NCI-H226 (cell line): ENCODE data around the gene ERVH48-1.
"Not testable (repeated sequence)": the region's sequence is repeated elsewhere in the genome, so short reads cannot be mapped to it uniquely, and the experiment has no call there.

Experiments used
- DNase-seq: peaks from one replicate; pipeline ENCODE4 v3.0.0-alpha.2; 2015

Gene ERVH48-1

GRCh38 chr21:42938606-42938995 lies 13.2 kb upstream of the ERVH48-1 start:
- not testable (repeated sequence) for DNase-seq

GRCh38 chr21:42937960-42938605 lies 12.7 kb upstream of the ERVH48-1 start:
- DNase-seq: no peak

GRCh38 chr21:42937034-42937940 lies 11.9 kb upstream of the ERVH48-1 start:
- not testable (repeated sequence) for DNase-seq

DNA sequence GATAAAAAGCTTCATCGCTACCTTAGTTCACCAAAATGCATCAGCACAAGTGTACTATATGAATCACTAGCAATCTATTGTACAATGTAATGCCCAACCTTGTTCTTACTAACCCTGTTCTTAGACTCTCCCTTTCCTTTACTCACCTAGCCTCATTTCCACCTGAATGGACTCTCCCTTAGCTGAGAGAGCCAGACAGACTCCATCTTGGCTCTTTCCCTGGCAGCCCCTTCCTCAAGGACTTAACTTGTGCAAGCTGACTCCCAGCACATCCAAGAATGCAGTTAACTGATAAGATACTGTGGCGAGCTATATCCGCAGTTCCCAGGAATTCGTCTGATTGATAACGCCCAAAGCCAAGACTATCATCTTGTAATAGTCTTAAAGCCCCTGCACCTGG lies 10.9 kb upstream of the ERVH48-1 start:
- not testable (repeated sequence) for DNase-seq

DNA sequence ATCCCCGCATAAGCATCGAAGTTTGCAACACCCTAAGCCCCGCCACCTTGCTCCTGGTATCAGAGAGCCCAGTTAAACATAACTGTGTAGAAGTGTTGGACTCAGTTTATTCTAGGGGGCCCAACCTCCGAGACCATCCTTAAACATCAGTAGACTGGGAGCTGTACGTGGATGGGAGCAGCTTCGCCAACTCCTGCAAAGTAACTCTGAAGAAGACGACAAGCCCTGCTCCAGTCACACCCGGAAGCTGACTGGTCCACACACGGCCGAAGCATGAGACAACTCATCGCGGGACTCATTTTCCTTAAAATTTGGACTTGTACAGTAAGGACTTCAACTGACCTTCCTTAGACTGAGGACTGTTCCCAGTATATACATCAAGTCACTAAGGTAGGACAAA lies 8.5 kb upstream of the ERVH48-1 start:
- not testable (repeated sequence) for DNase-seq

DNA sequence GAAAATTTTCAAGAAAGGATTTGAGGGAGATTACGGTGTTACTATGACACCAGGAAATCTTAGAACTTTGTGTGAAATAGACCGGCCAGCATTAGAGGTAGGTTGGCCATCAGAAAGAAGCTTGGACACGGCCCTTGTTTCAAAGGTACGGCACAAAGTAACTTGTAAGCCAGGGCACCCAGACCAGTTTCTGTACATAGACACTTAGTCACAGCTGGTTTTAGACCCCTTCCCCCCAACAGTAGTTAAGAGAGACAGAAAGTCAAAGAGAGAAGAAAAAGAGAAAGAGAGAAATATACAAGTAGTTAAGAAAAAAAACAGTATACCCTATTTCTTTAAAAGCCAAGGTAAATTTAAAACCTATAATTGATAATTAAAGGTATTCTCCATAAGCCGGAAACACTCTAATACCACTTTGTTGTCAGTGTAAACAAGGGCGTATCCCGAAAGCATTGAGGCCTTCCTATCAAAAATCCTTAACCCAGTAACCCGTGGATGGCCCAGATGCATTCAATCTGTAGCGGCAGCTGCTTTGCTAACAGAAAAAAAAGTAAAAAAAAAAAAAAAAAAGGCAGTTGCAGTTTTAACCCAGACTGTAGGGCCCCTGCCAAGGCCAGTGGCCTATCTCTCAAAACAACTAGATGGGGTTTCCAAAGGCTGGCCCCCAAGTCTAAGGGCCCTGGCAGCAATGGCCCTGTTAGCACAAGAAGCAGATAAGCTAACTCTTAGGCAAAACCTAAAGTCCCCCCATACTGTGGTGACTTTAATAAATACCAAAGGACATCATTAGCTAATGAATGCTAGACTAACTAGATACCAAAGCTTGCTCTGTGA lies 7.9 kb upstream of the ERVH48-1 start:
- not testable (repeated sequence) for DNase-seq

DNA sequence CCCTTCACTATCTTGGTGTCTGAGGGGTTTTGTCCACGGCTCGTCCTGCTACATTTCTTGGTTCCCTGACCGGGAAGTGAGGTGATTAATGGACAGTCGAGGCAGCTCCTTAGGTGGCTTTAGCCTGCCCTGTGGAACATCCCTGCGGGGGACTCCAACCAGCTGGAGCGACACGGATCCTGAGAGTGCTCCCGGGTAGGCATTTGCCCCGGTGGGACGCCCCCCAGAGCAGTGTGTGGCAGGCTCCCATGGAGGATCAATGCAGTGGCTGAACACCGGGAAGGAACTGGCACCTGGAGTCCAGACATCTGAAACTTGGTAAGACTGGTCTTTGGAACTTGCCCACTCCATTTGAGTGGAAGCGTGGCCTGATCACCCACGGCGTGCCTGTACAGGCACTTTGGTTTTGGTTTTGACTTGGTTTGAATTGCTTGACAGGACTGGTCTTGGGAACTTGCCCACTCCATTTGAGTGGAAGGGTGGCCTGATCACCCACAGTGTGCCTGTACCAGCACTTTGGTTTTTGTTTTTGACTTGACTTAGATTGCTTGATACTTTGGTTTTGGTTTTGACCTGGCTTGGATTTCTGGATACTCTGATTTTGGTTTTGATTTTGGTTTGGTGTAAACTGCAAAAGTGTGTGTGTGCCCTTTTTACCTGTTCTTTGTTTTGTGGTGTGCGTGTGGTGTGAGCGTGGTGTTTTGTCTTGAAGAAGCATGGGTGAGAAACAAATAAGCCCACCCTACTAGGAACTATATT lies 7.1 kb upstream of the ERVH48-1 start:
- DNase-seq: not testable (repeated sequence)

- DNase-seq: no peak
Observed at GRCh38 chr21:42931560-42932235, 6.3 kb upstream of the ERVH48-1 start.

- no peak for DNase-seq
Observed at GRCh38 chr21:42929969-42930368, 4.5 kb upstream of the ERVH48-1 start.

GRCh38 chr21:42927474-42928200 lies 2.2 kb upstream of the ERVH48-1 start:
- not testable (repeated sequence) for DNase-seq

DNA sequence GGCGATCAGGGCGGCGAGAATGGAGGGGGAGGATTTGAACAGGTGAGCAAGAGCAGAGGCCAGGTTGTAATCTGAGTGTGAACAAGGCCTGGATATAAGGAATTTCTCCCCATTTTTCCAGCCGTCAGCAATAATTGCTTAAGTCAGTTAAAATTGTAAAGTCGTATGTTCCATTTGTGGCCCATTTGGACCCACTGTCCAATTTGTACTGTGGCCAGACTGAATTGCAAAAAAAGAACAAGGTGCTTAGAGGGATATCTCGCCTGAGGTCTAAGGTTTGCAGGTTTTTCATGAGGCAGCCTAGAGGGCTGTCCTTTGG lies 1.0 kb downstream of the ERVH48-1 start:
- DNase-seq: no peak

GRCh38 chr21:42923553-42924432 lies 1.6 kb downstream of the ERVH48-1 start:
- peak; percentile 81 for DNase-seq

- DNase-seq: no peak
Observed at GRCh38 chr21:42922918-42923317, 2.5 kb downstream of the ERVH48-1 start.

GRCh38 chr21:42921927-42922326 lies 3.5 kb downstream of the ERVH48-1 start:
- DNase-seq: no peak

DNA sequence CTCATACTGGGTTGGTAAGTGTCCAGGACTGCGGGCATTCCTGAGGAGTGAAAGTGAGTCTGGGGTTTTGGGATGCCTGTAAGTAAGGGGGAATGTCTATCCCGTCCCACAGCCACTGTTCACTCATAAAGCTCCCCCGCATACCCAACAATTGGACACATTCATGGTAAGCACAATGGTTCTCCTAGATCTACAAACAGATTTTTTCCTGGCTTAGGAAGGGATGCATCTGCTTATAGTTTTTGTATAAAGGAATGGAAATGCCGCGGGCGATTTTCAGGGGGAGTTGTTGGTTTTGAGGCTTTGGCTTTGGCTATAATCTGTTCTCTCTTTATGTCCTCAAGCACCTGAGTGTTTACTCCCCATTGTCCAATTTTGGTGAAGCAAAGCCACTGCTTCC lies 7.1 kb downstream of the ERVH48-1 start:
- no peak for DNase-seq

- DNase-seq: no peak
Observed at GRCh38 chr21:42913476-42913875, 12.0 kb downstream of the ERVH48-1 start.

DNA sequence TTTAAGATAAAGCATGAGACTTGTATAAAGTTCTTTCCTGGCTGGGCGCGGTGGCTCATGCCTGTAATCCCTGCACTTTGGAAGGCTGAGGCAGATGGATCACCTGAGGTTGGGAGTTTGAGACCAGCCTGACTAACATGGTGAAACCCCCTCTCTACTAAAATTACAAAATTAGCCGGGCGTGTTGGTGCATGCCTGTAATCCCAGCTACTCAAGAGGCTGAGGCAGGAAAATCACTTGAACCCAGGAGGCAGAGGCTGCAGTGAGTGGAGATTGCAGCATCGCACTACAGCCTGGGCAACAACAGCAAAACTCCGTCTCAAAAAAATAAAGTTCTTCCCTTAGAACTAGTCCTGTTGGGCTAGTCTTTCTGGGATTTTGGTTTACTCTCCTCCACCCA lies 13.5 kb downstream of the ERVH48-1 start:
- DNase-seq: not testable (repeated sequence)

DNA sequence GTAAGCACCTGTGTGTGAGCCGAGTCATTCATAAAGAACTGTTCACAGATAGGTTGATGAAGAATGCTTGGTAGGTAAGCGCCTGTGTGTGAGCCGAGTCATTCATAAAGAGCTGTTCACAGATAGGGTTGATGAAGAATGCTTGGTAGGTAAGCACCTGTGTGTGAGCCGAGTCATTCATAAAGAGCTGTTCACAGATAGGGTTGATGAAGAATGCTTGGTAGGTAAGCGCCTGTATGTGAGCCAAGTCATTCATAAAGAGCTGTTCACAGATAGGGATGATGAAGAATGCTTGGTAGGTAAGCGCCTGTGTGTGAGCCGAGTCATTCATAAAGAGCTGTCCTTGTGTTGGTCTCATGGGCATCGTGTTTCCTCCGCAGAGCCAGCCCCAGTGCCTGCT lies 16.9 kb downstream of the ERVH48-1 start:
- not testable (repeated sequence) for DNase-seq

GRCh38 chr21:42906233-42906632 lies 19.2 kb downstream of the ERVH48-1 start:
- no peak for DNase-seq

DNA sequence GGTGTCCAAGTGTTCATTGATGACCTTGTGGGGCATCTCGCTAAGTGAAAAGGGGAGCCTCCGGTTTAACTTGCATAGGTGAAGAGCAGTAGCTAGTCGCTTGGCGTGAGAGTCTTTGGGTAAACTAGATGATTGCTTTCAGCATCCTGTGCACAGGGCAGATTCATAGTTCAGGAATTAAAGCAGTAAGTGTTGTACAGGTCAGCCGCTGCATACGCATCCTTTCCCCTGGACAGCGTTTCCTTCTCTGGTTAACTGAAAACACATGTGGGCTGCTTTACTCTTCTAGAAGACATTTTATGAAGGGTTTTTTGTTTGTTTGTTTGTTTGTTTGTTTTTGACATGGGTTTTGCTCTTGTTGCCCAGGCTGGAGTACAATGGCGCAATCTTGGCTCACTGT lies 20.2 kb downstream of the ERVH48-1 start:
- DNase-seq: no peak
